Spinal cord (tissue), 10 donors: ENCODE measurements around the gene CYP20A1. TPM values are rescaled to one million over a fixed set of nuclear protein-coding genes. Genes with fewer than 3 reads are reported as not detected.
A peak's percentile ranks its signal among the peaks of the same experiment; 100 is the strongest.
"Not testable (repeated sequence)": the region's sequence is repeated elsewhere in the genome, so short reads cannot be mapped to it uniquely, and the experiment has no call there.

Source experiments
- DNase-seq, 6 donors: peaks; one replicate each; pipeline versions ENCODE4 v3.0.0 to v3.0.0-alpha.2; 2013 to 2015; ENCODE audit warnings: low spot score in 6 of 6, low read depth in 4 of 6
- H3K27ac ChIP-seq: one replicate; pipeline ENCODE4 v1.5.1; 2013; ENCODE audit warnings: low read depth, low read length, control low read depth
- H3K27me3 ChIP-seq: one replicate; pipeline ENCODE4 v1.6.1; 2013; ENCODE audit warnings: low read length; ENCODE audit not compliant: control insufficient read depth, insufficient read depth
- H3K36me3 ChIP-seq: one replicate; pipeline ENCODE4 v1.6.1; 2013; ENCODE audit warnings: low read length; ENCODE audit not compliant: control insufficient read depth, insufficient read depth
- H3K4me1 ChIP-seq: one replicate; pipeline ENCODE4 v1.6.1; 2013; ENCODE audit warnings: low read length; ENCODE audit not compliant: control insufficient read depth, insufficient read depth
- H3K4me3 ChIP-seq: one replicate; pipeline ENCODE4 v1.5.1; 2013; ENCODE audit warnings: low read depth, low read length, control low read depth
- H3K9me3 ChIP-seq: one replicate; pipeline ENCODE4 v1.6.1; 2013; ENCODE audit warnings: low read length; ENCODE audit not compliant: control insufficient read depth, insufficient read depth
- whole genome bisulfite sequencing: methylation state at CpG from one replicate; pipeline ENCODE4 v1.1.5; 2013; ENCODE audit warnings: missing lambda C conversion rate; ENCODE audit not compliant: insufficient coverage; 5-methylcytosine and 5-hydroxymethylcytosine counted together
- long read RNA-seq, 4 donors: transcript quantifications; one replicate each; lab custom pipeline, GENCODE V29; 2026
- polyA plus RNA-seq, 2 donors: library from polyadenylated mRNA; unstranded; fragments of 120-200 nt; gene quantifications; one replicate each; pipeline ENCODE4 v1.2.1, GENCODE V29; 2013; ENCODE audit not compliant: insufficient read length in 2 of 2
- total RNA-seq, 2 donors: library from RNA; depleted of rRNA in 1 of 2; stranded (reverse); fragments of 120-200 nt in 1 of 2; fragments of >200 nt in 1 of 2; gene quantifications; one replicate each; pipeline versions ENCODE4 v1.2.3 to v1.2.4, GENCODE V29; 2013 to 2014
- donor health status: healthy.

CYP20A1 gene, protein sequence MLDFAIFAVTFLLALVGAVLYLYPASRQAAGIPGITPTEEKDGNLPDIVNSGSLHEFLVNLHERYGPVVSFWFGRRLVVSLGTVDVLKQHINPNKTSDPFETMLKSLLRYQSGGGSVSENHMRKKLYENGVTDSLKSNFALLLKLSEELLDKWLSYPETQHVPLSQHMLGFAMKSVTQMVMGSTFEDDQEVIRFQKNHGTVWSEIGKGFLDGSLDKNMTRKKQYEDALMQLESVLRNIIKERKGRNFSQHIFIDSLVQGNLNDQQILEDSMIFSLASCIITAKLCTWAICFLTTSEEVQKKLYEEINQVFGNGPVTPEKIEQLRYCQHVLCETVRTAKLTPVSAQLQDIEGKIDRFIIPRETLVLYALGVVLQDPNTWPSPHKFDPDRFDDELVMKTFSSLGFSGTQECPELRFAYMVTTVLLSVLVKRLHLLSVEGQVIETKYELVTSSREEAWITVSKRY
- 10 to 100 TPM; 33.3 to 38.1 TPM for total RNA-seq
- 10 to 100 TPM; 16.4 to 21.2 TPM for polyA plus RNA-seq
- long read RNA-seq, donor 1, partial matches to known transcripts, result 0 of 1 reads
- long read RNA-seq, donor 1, other reads (novel, unspliced or antisense), result 0 of 1 reads
- long read RNA-seq, donor 2, partial matches to known transcripts, result 5 of 5 reads
- long read RNA-seq, donor 2, other reads (novel, unspliced or antisense), result 0 of 5 reads
- long read RNA-seq, donor 3, partial matches to known transcripts, result 0 of 1 reads
- long read RNA-seq, donor 3, other reads (novel, unspliced or antisense), result 0 of 1 reads
- long read RNA-seq, donor 4, partial matches to known transcripts, result 8 of 10 reads
- long read RNA-seq, donor 4, other reads (novel, unspliced or antisense), result 0 of 10 reads

DNA sequence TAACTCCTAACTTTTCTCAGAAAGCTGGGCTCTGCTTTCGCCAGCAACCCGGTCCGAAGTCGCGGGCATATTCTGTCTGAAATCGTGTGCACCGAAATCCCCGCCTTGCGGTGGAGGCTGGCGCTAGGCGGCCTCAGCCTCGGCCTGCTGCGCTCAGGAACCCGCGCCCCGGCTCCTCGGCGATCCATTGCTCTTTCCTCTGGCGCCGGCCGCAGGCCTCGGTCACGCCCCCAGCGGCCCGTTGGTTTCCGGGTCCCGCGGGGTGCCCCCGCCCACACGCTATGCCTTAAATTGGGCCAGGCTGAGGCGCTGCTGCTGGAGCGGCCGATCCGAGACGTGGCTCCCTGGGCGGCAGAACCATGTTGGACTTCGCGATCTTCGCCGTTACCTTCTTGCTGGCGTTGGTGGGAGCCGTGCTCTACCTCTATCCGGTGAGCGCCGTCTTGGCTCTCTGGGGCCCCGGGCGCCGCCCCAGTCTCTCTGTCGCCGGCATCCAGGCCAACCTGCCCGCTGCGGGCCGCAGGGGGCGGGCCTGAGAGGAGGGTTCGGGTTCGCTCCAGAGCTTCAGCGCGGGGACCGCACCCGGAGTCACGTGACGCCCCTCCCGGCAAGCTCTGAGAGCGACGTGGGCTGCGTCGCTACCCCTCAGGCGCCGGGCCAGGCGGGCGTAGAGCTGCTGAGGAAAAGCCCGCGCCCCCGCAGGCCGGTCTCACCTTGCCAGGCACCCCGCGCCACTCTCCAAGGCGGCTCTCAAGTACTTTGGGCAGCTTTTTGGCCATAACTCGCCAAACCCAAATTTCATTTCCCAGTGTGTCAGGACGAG is at the start of gene CYP20A1:
TSS of gene CYP20A1 (plus strand) at position 315 of the 823 bp plus-strand sequence. CDS start at position 360, 45 bp downstream.
- peak; percentile 85 to 98 (median 90) for DNase-seq
- Histone ChIP-seq H3K27me3 (no peaks in the 10 kb centered on the region), H3K36me3 (peaks cover 15% of the 10 kb centered on the region), H3K4me1 (peaks cover 16% of the 10 kb centered on the region), H3K4me3 (peak within 1 kb of the TSS; percentile 98), H3K9me3 (no peaks in the 10 kb centered on the region), H3K27ac (peak within 1 kb of the TSS; percentile 97)
- under 1% methylated on average over 80 of the region's 80 CpGs for WGBS

DNA sequence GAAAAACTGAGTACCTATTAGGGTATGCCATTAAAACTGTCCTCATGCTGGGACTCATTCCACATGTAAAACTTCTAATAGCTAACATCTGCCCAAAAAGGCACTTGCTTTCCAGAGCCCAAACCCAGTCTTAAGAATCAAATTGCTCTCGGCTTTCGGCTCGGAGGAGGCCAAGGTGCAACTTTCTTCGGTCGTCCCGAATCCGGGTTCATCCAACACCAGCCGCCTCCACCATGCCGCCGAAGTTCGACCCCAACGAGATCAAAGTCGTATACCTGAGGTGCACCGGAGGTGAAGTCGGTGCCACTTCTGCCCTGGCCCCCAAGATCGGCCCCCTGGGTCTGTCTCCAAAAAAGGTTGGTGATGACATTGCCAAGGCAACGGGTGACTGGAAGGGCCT is 48.3 kb upstream of the CYP20A1 start:
- H3K4me1 ChIP-seq, H3K27ac ChIP-seq, H3K27me3 ChIP-seq, H3K9me3 ChIP-seq, DNase-seq, H3K36me3 ChIP-seq, H3K4me3 ChIP-seq: not testable (repeated sequence)
- whole genome bisulfite sequencing, result no CpG with 5 or more reads among the region's 17 CpGs

DNA sequence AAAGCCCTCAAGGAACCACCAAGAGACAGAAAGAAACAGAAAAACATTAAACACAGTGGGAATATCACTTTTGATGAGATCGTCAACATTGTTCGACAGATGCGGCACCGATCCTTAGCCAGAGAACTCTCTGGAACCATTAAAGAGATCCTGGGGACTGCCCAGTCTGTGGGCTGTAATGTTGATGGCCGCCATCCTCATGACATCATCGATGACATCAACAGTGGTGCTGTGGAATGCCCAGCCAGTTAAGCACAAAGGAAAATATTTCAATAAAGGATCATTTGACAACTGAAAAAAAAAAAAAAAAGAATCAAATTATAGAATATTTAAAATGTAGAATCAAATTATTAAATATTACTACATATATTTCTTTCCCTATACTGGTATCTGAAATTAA is 47.8 kb upstream of the CYP20A1 start:
- not testable (repeated sequence) for H3K36me3 ChIP-seq, H3K4me3 ChIP-seq, H3K9me3 ChIP-seq, H3K27me3 ChIP-seq, H3K4me1 ChIP-seq, DNase-seq, H3K27ac ChIP-seq
- WGBS, result no CpG with 5 or more reads among the region's 6 CpGs

DNA sequence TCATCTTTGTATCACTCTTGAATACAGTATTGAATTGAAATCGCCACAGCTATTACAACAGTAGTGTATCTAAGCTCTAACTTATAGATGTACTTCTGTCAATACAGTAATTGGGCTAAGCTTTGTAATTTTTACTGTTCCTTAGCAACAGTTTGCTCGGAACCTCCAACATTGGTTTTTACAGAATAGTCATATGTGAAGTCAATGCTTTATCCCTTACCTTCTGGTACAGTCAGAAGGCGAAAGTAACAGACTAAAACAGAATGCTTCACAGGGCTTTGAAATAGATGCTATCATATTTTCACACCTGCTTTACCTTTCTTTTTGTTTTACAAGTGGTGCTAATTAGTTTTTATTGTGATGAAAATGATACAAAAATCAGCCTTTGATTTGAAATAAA is 46.9 kb upstream of the CYP20A1 start:
- Histone ChIP-seq H3K4me1 (no peaks in the 10 kb centered on the region), H3K9me3 (no peaks in the 10 kb centered on the region), H3K27ac (no peak overlapping the region), H3K27me3 (no peaks in the 10 kb centered on the region), H3K36me3 (peaks cover 3% of the 10 kb centered on the region), H3K4me3 (no peak overlapping the region)
- no peak for DNase-seq
- WGBS, result no CpG with 5 or more reads among the region's 3 CpGs

DNA sequence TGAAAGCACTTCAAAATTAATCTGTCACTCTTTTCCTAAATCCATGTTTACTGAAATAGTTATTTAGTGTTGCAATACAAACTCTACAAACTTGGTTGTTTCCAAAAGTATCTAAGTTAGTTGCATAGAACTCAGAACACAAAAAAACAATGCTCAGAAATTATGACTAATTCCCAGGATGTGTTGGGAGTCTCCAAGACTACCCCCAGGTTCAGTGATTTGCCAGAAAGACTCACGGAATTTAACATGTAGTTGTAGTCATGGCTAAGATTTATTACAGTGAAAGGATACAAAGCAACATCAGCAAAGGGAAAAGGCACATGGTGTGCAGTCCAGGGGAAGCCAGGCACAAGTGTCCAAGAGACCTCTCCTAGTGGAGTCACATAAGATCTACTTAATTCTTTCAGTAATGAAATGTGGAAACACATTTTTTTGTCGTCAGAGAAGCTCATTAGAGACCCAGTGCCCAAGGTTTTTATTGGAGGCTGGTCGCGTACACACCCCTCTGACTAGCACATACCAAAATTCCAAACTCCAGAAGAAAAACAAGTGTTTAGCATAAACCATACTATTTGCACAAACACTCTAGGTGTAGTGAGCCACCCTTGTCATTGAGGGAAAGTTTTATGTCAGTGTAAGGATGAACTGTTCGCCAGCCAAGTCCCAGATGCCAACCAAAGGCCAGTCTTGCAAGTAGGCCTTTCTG is 43.3 kb upstream of the CYP20A1 start:
- Histone ChIP-seq H3K4me1 (no peaks in the 10 kb centered on the region), H3K4me3 (no peak overlapping the region), H3K36me3 (peaks cover 4% of the 10 kb centered on the region), H3K27ac (no peak overlapping the region), H3K9me3 (no peaks in the 10 kb centered on the region), H3K27me3 (no peaks in the 10 kb centered on the region)
- 43% methylated on average over 1 of the region's 5 CpGs for whole genome bisulfite sequencing
- no peak for DNase-seq

DNA sequence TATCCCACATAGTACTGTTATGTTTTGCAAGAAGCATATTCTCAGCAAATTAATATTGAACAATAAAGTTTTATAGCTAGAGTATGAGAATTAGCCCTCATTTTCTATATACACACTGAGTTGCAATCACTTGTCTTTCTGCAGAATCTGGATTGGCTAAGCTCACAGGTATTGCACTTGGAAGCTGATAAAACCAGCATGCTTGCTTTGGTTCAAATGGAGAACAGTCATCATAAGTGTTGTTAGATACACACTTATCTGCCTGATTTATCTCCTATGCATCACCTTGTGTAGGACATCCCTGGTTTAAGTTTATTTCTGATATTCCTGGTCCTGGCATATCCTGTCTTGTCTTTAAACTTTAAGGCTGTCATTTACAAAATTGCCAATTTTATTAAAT is 38.0 kb upstream of the CYP20A1 start:
- Histone ChIP-seq H3K36me3 (peaks cover 2% of the 10 kb centered on the region), H3K27ac (no peak overlapping the region), H3K4me1 (no peaks in the 10 kb centered on the region), H3K9me3 (no peaks in the 10 kb centered on the region), H3K4me3 (no peak overlapping the region), H3K27me3 (no peaks in the 10 kb centered on the region)
- DNase-seq, result no peak

DNA sequence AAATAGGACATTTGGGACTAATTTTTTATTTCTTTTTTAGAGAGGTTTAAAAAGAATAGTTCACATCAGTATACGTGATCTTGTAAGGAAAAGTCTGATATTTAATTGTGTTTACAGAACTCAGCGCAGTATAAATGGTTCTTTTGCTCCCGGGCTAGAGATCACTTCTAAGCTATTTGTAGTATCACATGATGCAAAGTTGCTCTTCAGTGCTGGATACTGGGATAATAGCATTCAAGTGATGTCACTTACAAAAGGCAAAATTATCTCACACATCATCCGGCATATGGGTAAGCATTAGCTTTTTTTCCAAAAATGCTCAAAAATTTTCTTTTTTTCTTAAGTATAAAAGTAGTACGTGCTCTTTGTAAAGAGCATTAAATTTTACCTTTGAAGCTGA is 37.4 kb upstream of the CYP20A1 start:
- no peaks in the 10 kb centered on the region for H3K4me1 ChIP-seq

DNA sequence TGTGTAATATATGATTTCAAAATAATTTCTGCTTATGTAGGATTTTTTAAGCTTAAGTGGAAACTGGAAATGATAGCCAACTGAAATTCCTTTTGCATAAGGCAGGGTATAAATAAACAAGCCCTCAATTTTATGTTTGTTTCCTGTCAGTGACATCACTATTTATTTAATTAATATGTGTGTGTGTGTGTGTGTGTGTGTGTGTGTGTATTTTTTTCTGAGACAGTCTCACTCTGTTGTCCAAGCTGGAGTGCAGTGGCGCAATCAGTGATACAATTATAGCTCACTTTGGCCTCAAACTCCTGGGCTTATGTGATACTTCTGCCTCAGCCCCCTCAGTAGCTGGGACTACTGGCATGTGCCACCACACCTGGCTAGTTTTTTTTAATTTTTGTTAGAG is 29.3 kb upstream of the CYP20A1 start:
- no peaks in the 10 kb centered on the region for H3K9me3 ChIP-seq
- peaks cover 8% of the 10 kb centered on the region for H3K36me3 ChIP-seq
- no peak overlapping the region for H3K27ac ChIP-seq
- WGBS, result 100% methylated on average over 1 of the region's 1 CpG
- no peak overlapping the region for H3K4me3 ChIP-seq
- DNase-seq, result no peak
- no peaks in the 10 kb centered on the region for H3K4me1 ChIP-seq
- H3K27me3 ChIP-seq, result no peaks in the 10 kb centered on the region

More for the DNA sequence above, 37.4 kb upstream of the CYP20A1 start:
- Histone ChIP-seq H3K27me3 (no peaks in the 10 kb centered on the region), H3K9me3 (no peaks in the 10 kb centered on the region), H3K27ac (no peak overlapping the region), H3K36me3 (peaks cover 6% of the 10 kb centered on the region), H3K4me3 (no peak overlapping the region)
- DNase-seq, result no peak
- WGBS, result no CpG with 5 or more reads among the region's 5 CpGs
